ENCODE data around the gene COG4.
A peak's percentile ranks its signal among the peaks of the same experiment; 100 is the strongest.

COG4 gene

GRCh38 chr16:70444249-70445063, 78.9 kb downstream of the COG4 start:
- H3K4me3 ChIP-seq (ENCODE audit: low read length), result no peak overlapping the region
- no peak for TF ChIP-seq ZNF274 (IDR thresholded peaks at IDR 0.05; ENCODE audit: low read depth, low read length)

- no peak for TF ChIP-seq ZNF274 (IDR thresholded peaks at IDR 0.05; ENCODE audit: low read depth, low read length)
- no peak overlapping the region for H3K4me3 ChIP-seq (ENCODE audit: low read length)
These were observed 81.0 kb downstream of the COG4 start for GRCh38 chr16:70442344-70442743.

- TF ChIP-seq ZNF274 (IDR thresholded peaks at IDR 0.05; ENCODE audit: low read depth, low read length), result no peak
- no peak overlapping the region for H3K4me3 ChIP-seq (ENCODE audit: low read length)
These were observed 81.9 kb downstream of the COG4 start for GRCh38 chr16:70441406-70441990.

GRCh38 chr16:70440009-70440692, 83.2 kb downstream of the COG4 start:
- no peak for TF ChIP-seq ZNF274 (IDR thresholded peaks at IDR 0.05; ENCODE audit: low read depth, low read length)
- H3K4me3 ChIP-seq (ENCODE audit: low read length), result no peak overlapping the region; the same call in 1 of the 2 replicates

GRCh38 chr16:70438969-70439862, 84.1 kb downstream of the COG4 start, which contains the start of gene ST3GAL2:
Gene ST3GAL2, minus strand, starts transcription at chr16:70439100. Its CDS starts 40,570 bp downstream, at chr16:70398530.
- H3K4me3 ChIP-seq (ENCODE audit: low read length), result peak within 1 kb of the TSS; percentile 92
- TF ChIP-seq ZNF274 (IDR thresholded peaks at IDR 0.05; ENCODE audit: low read depth, low read length), result no peak

GRCh38 chr16:70438585-70438968, 84.8 kb downstream of the COG4 start:
- H3K4me3 ChIP-seq (ENCODE audit: low read length), result peak overlapping the region; percentile 92
- no peak for TF ChIP-seq ZNF274 (IDR thresholded peaks at IDR 0.05; ENCODE audit: low read depth, low read length)

GRCh38 chr16:70437582-70438557, 85.5 kb downstream of the COG4 start:
- TF ChIP-seq ZNF274 (IDR thresholded peaks at IDR 0.05; ENCODE audit: low read depth, low read length), result no peak

GRCh38 chr16:70437017-70437581, 86.3 kb downstream of the COG4 start:
- TF ChIP-seq ZNF274 (IDR thresholded peaks at IDR 0.05; ENCODE audit: low read depth, low read length), result no peak
- H3K4me3 ChIP-seq (ENCODE audit: low read length), result peak overlapping the region; percentile 92

More at GRCh38 chr16:70437582-70438557, 85.5 kb downstream of the COG4 start:
- H3K4me3 ChIP-seq (ENCODE audit: low read length), result peak overlapping the region; percentile 92

- TF ChIP-seq ZNF274 (IDR thresholded peaks at IDR 0.05; ENCODE audit: low read depth, low read length), result no peak
- H3K4me3 ChIP-seq (ENCODE audit: low read length), result no peak overlapping the region; the same call in 1 of the 2 replicates
These were observed 88.7 kb downstream of the COG4 start for GRCh38 chr16:70434484-70435260.

GRCh38 chr16:70433458-70434103, 89.8 kb downstream of the COG4 start:
- no peak for TF ChIP-seq ZNF274 (IDR thresholded peaks at IDR 0.05; ENCODE audit: low read depth, low read length)
- peak overlapping the region; percentile 40; the same call in 1 of the 2 replicates for H3K4me3 ChIP-seq (ENCODE audit: low read length)
